ENCODE results near the gene OR2C3.
"Not testable (repeated sequence)": the region's sequence is repeated elsewhere in the genome, so short reads cannot be mapped to it uniquely, and the experiment has no call there.

The OR2C3 gene

GRCh38 chr1:247487057-247487456 lies 49.2 kb downstream of the OR2C3 start:
- no peak overlapping the region for H3K4me3 Mint-ChIP-seq
- peaks cover 7% of the 10 kb centered on the region for H3K27me3 Mint-ChIP-seq
- no peak overlapping the region for H3K27ac Mint-ChIP-seq
- no peaks in the 10 kb centered on the region for H3K9me3 Mint-ChIP-seq
- no peaks in the 10 kb centered on the region for H3K4me1 Mint-ChIP-seq (ENCODE audit: low read depth)
- no peaks in the 10 kb centered on the region for H3K36me3 Mint-ChIP-seq (ENCODE audit: low read depth)
- peak; percentile 38 for DNase-seq

GRCh38 chr1:247482747-247483146 lies 53.5 kb downstream of the OR2C3 start:
- Mint-ChIP-seq H3K4me1 (ENCODE audit: low read depth) (no peaks in the 10 kb centered on the region), H3K9me3 (no peaks in the 10 kb centered on the region), H3K4me3 (no peak overlapping the region), H3K36me3 (ENCODE audit: low read depth) (no peaks in the 10 kb centered on the region), H3K27ac (no peak overlapping the region), H3K27me3 (no peaks in the 10 kb centered on the region)
- DNase-seq, result no peak

- H3K9me3 Mint-ChIP-seq, DNase-seq, H3K27ac Mint-ChIP-seq: not testable (repeated sequence)
Measured at GRCh38 chr1:247476328-247477058, 59.7 kb downstream of the OR2C3 start.

GRCh38 chr1:247475793-247476192 lies 60.4 kb downstream of the OR2C3 start:
- Mint-ChIP-seq H3K27me3 (no peaks in the 10 kb centered on the region), H3K4me3 (no peak overlapping the region), H3K27ac (no peak overlapping the region), H3K36me3 (ENCODE audit: low read depth) (no peaks in the 10 kb centered on the region), H3K4me1 (ENCODE audit: low read depth) (no peaks in the 10 kb centered on the region), H3K9me3 (no peaks in the 10 kb centered on the region)
- DNase-seq, result no peak

More at GRCh38 chr1:247476328-247477058, 59.7 kb downstream of the OR2C3 start:
- H3K4me1 Mint-ChIP-seq (ENCODE audit: low read depth); H3K4me3 Mint-ChIP-seq; H3K36me3 Mint-ChIP-seq (ENCODE audit: low read depth); H3K27me3 Mint-ChIP-seq: not testable (repeated sequence)
